Amniotic epithelial cell (primary cell): ENCODE measurements around the gene EEF1E1.

Experiments used
- DNase-seq: peaks from one replicate; pipeline ENCODE4 v3.0.0-alpha.2; 2010; ENCODE audit warnings: low read depth

Gene EEF1E1

DNA sequence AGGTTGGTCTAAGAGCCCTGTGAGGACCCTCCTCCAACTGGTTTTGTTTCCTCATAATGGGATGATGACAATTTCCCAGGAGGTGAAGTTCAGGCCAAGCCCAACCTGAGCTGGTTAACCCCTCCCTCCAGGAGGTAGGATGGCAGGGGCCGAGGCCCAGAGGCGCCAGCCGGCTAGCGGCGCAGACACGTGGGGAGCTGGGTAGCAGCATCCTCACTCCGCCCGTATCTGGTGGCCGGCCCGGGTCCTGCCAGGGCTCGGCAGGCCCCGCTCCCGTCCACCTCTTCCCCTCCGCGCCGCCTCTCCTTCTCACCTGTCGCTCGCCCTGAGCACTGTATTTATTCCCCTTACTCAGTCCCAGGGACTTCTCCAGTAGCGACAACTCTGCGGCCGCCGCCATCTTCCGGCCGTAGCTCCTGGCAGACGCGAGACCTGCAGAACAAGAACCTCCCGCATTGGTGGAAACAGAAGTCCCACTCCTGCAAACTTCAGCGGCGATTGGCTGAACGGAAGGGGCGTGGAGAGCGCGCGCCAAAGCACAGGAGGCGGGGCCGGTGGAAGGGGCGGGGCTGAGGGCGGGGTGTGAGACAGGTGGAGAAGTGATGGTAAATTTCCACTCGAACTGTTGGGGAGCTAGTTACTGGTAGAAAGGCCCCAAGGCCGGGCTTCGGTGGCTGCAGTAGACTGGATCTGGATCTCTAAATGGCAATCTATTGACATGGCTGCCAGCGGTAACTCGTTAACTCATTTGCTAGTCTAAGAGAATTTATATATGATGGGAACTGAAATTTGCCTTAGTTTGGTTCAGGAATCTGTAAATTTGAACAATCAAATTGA lies at the start of gene EEF1E1:
EEF1E1 (minus strand) TSS at position 427 of the 837 bp plus-strand sequence; CDS start at position 400, 27 bp downstream.
- peak; percentile 91 for DNase-seq

DNA sequence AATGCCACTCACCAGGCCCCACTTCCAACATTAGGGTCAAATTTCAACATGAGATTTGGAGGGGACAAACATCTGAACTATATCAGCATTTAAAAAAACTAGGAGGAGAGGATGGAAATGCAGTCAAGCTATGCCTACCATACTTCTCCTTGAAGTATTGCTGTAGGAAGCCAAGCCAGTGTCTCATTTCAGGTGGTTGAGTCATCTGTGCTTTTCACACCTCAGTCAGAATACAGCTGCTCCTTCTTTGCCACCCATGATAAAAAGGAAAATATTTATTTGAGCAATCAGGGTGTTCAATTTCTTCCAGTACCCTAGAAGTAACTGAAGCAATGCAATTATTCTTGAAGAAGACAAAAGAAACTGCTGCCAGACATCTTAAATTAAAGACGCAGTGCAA lies 47.0 kb upstream of the EEF1E1 start:
- DNase-seq = no peak

DNA sequence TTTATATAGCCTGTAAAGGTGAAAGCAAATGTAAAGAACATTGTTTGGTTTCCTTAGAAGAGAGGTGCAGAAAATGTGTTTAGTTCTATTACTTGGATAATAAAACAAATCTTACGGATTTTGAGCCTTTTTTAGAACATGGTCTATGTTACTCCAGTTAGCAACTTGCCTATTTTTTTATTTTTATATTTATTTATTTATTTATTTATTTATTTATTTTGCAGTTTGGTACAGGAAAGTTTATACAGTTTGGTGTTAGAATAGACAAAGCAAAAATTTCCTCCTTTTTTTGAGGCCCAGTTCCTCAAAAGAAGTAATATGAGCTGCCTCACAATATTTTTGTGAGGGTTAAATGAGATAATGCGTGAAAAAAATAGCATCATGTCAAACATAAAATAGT lies 41.6 kb upstream of the EEF1E1 start:
- DNase-seq = no peak

DNA sequence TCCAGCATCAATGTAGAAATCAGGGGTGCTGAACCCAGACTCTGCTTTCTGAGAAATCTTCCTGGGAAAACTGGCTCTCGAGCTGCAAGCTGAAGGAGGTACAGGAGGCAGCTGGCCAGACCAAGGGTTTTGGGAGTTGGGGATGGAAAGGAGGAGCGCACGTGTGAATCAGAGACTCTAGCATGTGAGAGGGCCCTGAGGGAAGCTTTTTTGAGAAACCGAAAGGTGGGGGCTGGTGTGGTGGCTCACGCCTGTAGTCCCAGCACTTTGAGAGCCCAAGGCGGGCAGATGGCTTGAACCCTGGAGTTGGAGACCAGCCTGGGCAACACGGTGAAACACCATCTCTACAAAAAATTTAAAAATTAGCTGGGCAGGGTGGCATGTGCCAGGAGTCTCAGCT lies 37.1 kb upstream of the EEF1E1 start:
- no peak for DNase-seq

DNA sequence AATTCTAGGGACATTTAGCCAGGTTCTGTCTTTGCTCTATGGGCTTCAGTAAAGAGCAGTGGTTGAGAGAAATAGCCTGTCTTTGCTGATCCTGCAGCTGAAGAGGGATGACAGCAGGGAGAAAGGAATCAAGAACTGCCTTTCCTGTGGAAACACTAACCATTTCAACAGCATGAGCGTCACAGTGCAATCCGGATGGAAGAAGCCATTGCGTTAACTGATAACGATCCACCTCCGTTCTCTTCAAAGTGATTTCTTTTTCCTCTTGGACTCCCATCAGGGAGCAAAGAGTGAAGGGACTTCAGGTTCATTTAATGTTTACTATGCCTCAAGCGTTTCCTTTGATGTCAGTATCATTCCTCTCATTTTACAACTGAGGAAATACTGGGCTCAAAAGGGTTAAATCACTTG lies 35.2 kb upstream of the EEF1E1 start:
- DNase-seq = no peak

DNA sequence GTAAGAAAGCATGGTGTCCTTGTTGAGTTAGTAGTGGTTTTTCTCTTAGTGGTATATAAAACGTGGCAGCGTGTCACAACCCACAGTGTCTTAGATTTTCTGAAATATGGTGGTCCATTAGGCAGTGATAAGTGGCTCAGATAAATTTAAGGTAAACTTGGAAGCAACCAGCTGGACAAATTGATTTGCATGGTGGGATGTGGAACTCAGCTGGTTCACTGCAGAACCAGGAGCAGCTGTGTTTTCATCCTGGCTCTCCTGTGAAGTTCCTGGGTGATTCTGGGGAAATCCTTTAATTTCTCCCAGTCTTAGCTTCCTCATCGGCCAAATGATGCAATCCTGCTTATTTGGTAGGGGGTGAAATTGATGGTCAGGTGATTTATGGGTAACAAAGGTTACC lies 32.9 kb upstream of the EEF1E1 start:
- DNase-seq = no peak

DNA sequence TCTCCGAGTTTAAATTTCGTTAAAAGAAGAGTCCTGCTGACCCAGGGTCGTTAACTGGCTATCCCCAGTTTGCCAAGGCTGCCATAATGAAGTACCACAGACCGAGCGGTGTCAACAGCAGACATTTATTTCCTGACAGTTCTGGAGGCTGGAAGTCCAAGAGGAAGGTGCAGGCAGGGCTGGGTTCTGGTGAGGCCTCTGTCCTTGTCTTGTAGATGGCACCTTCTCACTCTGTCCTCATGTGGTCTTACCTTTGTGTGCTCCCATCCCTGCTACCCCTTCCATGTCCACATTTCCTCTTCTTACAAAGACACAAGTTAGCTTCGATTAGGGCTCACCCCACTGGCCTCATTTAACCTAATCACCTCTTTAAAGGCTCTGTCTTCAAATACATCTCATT lies 29.8 kb upstream of the EEF1E1 start:
- DNase-seq = no peak

DNA sequence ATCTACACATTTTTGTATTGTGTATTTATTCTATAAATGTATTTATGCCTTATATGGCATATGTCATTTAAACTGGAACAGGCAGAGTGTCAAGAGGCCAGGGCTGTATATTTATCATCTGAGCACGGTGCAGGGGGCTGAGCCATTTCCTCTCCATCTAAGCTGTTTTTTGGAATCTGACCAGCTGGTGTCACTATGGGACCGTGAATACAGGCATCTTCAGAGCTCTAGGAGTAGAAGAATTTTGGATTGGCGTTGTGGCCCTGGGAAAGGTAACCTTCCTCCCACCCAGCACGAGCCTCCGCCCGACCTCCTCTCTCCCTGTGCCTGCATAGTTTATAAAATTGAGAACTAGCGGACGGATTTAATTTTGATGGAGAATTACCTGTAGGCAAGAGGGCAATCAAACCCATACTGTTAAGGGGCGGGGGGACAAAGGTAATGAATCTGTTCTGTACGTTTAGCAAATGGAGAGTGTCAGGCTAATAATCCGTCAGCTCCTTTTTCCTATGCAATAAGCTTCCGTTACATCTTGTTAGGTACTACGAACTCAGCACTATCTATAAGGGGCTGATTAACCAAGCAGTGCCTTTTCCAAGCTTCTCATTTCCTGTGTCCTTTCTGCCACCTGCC lies 29.0 kb upstream of the EEF1E1 start:
- DNase-seq = peak; percentile 44

DNA sequence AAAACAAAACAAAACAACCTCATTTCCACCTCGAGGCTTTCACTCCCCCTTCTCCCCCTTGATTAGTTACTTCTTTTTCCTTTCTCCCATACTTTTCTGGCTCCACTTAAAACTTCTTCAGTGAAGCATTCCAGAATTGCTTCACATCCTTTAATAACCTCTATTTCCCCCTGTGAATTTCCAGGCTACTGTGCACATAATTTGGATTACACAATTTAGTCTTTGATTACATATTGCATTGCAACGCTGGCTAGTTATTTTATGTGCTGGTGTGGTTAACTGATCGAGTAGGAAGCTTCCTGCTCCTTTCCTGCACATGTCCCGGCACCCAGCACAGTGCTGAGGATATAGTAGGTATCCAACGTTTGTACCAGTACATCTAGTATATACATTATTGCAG lies 28.1 kb upstream of the EEF1E1 start:
- peak; percentile 9 for DNase-seq

DNA sequence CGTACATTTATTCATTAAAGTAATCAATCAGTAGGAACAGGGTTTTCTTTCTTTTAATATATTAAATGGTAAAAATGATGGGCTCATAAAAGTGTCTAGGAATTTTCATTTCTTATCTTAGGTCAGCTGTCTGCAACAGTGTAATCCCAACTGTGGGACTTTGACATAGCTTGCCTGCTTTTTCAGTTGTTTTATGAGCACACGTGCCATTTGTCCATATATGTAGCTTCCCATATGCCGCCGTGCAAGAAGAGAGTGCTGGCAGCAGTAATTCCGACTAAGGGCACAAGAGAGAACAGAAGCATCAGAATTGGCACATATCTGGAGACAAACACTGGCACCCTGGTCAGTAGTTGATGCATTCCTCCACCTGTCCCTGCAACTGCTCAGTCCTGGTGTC lies 20.9 kb upstream of the EEF1E1 start:
- DNase-seq = no peak

DNA sequence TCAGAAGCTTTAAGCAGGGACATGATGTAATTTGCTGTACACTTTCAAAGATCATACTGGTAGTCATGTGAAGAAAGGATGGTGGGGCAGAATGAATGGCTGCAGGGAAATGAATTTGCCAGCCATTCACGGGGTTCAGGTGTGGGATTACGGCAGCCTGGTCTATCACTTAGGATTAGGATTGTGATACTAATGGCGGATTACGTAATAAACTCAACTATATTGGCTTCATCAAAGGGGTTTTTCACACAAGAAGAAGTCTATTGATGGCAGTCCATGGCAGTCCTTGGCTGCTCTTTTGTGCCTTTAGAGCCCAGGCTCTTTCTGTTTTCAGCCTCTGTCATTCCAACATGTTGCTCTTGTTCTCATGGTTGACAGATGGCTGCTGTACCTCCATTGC lies 12.6 kb upstream of the EEF1E1 start:
- no peak for DNase-seq

DNA sequence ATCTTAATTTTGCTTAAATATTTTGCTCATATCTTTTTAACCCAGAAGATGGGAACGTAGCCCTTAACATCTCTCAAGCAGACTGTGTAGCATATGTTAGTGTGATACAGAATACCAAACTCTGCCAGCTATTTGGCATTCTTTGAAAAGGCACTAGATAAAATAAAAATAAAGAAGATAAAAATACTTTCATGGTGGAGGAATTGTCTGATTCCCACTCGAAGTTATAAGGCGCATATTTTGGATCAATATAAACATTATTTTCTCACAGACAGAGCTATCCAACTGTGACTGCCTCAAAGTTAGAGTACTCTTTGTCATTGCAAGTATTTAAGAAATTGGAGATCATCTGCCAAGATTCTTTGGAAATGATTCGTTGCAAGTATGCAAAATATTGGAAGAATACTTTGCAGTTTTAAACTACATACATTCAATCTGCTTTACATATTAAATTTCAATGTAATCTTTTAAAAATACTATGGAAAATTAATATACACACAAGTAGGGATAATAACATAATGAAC lies 10.8 kb upstream of the EEF1E1 start:
- no peak for DNase-seq

DNA sequence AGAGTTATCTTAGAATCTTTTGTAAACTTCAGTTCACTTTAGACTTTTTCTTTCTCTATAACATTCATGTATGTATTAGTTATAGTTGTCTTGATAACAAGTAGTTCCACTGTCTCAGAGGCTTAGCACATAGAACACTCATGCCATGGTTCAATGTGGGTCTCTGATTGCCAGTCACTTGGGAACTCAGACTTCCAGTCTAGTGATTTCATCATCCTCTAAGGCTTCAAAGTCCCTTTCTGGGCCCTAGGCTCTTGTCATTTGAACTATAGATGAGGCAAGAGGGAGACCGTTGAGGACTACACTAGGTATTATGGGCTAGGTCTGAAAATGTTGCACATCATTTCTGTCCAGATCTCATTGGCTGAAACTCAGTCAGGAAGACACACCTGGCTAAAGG lies 8.4 kb upstream of the EEF1E1 start:
- no peak for DNase-seq

DNA sequence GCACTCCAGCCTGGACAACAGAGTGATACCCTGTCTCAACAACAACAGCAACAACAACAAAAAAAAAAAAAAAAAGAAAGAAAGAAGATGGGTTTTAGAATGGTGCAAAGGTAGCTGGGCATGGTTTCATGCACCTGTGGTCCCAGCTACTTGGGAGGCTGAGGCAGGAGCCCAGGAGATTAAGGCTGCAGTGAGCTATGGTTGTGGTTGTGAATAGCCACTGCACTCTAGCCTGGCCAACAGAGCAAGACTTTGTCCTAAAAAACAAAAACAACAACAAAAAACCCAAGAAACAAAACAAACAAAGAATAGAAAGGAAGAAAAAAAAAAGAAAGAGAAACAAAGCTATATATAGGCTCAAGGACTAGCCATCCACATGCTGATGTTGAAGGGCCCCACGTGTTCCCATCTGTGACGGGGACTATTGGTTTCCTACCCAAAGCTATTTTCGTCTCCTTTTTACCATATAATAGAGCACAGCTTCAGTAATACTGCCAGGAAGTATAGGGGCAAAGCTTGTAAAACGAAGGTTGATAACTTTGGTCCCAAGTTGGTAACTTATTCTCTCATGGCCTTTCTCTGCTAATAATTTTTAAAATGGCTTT lies 7.9 kb upstream of the EEF1E1 start:
- no peak for DNase-seq

DNA sequence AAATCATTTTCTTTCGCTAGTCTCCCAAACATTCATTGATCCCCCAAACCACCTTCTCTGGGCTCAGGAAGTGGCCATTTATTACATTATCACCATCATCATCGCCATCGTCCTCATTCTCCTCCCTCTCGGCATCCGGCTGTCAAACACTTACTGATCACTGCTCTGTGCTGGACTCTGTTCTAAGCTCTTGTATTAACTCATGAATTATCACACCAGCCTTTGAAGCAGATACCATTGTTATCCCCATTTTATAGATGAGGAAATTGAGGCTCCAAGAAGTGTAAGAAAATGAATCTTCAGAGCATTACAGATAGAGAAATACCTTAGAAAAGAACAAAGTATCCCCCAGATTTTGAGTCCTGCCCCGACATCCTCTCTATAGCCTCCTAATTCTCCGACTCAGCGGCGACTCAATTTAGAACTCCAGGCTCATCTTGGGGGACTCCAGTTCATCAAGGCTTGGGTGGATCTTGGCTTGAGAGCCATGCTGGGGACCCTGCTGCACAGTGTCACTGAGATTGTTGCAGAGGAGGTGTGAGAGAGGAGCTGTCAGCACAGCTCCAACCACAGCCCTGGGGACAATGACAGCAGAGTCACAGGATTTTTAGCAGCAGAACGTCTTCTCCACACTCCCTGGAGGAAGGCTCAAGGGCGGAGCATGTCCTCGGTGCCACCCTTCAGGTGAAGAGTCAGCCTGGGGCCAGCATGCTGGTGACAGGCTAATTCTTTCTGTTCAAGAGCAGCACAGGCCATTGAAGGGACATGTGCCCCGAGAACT lies 6.6 kb upstream of the EEF1E1 start:
- DNase-seq = no peak

DNA sequence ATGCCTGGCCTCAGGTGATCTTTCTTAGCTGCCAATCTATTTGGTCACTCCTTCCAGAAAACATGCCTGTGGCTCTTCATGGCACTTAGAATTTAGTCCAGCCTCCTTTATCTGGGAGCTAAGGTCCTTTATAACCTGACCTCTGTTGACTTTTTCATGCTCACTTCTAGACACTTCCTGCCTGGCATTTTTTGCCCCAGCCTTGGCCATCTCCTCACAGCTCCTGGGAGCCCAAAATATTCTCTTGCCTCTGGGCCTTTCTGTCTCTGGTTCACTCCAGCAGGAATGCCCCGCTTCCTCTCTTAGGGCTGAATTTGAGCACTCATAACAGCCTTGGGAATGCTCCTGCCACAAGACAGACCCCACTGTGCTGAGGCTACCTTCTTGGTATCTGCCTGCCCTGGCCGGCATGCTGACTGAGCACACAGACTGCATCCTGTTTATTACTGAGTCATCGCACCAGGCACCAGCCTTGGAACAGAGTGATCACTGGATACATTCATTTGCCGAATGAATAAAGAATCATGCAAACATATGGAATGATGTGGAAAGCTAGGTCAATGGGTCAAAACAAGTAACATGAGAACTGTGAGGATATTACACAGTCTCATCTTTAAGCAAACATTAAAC lies 5.8 kb upstream of the EEF1E1 start:
- peak; percentile 91 for DNase-seq

DNA sequence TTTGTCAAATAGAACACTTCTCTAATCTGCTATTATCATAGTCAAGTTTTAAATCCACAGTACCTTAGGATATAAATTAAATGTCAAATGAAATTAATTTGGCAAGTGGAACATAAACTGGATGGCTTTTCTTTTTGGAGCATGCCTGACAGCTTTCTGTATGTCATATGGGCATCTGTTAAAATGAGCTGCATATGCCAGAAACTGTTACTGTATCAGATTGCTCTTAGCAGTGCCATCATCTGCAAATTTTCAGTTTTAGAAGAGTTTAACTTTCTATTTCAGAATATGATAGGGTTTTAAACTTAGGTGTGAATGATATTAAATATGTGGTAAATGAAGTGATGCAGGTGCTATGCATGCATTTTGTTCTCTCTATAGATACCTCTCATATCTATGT lies 3.4 kb upstream of the EEF1E1 start:
- no peak for DNase-seq

DNA sequence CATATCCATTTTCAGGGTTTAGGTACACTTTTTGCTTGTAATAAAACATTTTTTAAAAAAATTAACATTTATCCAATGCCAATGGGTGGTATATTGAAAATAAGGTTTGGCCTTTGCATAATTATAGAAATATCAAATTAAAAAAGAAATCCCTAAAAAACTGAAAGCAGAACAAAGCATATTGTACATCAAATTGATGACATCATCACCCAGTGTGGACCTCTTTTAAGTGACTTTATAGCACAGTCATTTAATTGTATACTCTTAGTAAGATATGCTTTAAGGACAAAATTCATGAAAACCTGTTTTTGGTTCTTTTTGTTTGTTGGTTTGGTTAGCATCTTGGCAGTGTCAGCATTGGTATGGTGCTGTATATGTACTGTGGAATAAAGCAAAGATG lies 1.4 kb upstream of the EEF1E1 start:
- no peak for DNase-seq

DNA sequence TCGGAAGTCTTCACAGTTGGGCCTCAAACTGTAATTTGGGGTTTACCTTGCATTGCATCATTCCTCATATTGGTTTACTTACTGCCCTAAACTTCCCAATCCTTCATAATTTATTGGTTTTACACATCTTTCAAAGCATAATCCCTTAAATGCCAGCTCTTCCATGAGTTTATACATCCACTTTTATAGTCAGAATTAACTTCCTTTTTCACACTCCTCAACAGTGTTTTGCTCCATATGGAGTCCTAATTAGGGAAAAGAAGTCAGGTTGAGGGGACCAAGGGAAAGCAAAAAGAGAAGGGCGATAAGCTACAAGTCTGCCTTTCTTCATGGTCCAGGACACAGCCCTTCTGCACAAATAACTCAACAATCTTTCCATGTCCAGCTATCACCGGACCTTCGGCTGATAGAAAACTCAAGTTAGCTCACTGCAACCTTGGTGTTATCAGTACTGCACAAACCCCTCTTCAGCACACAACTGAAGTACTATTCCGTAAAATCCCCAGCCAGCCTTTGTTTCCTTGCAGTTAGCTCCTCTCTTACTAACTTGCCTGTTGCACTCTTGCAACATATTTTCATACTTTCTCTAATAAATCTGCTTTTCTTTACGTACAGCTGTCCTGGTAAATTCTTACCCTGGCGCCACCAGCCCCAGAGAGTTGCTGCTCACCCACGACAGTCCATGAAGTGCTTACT lies 2.0 kb downstream of the EEF1E1 start:
- peak; percentile 27 for DNase-seq

DNA sequence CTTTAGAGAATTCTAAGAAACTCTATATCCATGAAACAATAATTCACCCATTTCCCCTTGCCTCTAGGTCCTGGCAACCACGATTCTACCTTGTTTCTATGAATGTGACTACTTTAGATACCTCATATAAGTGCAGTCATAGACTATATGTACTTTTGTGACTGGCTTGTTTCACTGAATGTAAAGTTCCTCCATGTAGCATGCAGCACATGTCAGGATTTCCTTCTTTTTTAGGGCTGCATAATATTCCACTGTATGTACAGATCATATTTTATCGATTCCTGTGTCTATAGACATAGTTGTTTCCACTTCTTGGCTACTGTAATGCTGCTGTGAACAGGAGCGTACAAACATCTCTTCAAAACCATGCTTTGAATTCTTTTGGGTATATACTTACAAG lies 11.7 kb downstream of the EEF1E1 start:
- DNase-seq = no peak

DNA sequence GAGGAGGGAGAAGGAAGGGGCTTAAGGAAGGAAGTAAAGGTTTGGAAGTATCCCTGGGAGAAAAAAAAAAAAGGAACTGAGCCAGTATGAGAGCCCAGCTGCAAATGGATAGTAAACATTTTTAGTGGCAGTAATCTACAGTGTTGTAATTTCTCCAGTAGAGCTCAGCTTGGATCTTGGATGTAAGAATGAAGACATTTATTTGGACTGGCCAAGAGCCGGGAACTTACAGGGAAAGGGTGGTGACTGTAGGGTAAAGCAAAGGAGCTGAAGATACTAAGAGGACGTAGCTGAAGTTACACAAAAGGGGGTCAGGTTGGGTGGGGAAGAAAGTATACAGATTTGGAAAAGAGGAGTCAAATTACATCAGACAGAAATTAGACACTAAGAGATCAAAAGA lies 13.5 kb downstream of the EEF1E1 start:
- no peak for DNase-seq
